Measurements from ENCODE around the gene FIGN.

FIGN gene

GRCh38 chr2:163736433-163737189 is 803 bp upstream of the FIGN start:
- DNase-seq, result no peak

DNA sequence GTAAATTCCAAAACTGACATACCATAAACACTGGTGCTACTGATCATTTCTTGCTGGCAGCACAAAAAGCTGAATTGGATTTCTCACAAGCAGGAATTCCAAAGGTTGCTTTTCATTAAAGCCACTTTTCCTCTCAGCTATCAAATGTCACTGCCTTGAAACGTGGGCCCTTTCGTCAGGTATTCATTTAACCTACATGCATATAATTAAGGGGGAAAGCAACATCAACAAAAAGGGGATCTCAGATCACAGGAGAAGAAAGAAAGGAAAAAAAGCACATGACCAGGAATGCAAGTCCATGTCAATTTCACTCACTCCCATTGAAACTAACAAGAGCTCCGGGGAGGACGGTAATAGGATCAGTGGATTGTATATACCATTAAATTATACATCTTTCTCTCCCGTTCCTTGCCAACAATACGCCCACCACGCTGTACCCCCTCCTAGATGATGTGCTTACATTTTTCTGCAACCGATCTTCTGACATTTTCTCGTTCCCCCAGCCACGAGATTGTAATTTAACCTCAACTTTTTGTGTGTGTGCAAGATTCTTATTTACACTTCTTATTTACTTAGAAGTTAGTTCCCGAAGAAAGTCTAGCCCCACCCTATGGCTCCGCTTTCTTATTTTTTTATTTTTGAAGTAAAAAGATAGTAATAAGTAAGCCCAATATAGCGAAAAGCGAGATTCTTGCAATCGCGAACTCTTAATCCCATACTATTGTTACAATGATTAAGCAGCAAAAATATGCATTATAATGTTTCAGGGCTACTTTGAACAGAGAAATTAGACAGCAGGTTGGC is 725 bp downstream of the FIGN start:
- no peak for DNase-seq

DNA sequence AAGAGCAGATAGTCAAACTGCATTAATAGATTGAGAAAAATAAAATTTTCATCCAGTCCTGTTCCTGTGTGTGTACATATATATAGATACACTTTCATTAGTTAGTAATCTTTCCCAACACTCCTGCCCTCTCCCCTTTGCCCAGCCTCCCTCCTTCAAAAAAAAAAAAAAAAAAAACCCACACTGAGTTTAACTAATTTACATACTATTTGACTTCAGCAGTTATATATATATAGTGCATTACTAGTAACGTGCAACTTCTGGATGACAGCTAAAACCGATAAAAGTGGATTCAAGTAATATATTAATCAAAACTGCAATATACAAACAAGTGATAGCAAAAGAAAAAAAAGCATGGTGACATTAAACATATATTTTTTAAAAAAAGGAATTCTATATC is 1.4 kb downstream of the FIGN start:
- no peak for DNase-seq

DNA sequence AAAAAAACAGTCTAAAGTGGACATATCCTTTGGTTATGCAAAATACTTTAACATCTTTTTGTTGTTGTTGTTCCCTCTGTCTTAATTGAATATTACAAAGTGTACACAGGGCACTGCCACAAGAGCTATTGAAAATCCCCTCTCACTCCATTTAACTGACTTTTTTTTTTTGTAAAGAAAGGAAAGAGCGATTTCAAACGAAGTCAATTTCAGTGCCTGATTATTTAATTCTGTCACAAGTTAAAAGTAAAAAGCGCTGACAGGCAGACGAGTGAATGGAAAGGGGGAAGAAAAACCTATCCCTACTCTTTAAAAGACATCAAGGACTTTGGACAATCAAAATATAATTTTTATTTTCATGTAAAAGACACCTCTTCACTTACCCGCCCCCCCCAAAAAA is 1.9 kb downstream of the FIGN start:
- DNase-seq, result no peak

DNA sequence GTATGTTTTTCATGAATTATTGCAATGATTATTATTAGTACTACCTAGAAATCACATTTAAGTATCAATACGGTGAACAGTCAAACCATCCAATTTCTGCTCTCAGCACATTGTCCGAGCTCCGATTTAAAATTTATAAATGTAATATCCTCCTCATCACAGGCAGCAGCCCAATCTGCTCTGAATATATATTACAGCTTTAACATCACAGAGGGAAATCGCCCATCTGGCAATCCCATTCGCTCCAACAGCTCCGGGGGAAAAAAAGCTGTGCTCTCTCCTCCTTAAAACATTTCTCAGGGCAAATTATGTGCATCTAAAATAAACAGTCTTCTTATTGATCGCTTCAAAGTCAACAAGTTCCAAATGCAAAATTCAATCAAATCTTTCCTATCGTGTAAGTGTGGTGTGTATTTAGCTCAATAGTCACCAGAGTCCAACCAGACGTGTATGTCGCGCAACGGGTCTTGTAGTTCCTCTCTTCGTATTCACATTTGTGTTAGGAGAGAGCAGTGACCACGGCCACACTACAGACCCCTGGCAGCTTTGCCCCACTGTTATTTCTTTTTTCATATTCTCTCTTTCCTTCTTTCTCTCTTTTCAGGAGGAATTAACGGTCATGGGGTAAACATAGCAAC is 2.4 kb downstream of the FIGN start:
- DNase-seq, result no peak

DNA sequence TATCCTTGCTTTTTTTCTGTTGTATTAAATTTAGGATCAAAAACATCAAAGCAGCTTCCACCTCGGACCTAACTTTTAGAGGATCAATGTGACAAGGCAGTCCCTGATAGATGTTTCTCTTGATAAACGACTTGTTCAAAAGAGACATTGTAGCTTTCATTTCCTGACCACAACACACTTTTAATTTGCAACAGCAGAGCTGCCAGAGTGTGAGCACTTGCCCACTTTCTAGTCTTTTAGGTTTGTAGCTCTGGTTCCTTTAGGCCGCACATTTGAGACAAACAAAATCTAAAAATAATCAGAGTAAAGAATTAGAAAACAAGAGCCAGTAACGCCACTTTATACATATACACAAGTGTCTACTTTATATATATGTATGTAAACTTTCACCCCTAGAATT is 3.1 kb downstream of the FIGN start:
- DNase-seq, result no peak

DNA sequence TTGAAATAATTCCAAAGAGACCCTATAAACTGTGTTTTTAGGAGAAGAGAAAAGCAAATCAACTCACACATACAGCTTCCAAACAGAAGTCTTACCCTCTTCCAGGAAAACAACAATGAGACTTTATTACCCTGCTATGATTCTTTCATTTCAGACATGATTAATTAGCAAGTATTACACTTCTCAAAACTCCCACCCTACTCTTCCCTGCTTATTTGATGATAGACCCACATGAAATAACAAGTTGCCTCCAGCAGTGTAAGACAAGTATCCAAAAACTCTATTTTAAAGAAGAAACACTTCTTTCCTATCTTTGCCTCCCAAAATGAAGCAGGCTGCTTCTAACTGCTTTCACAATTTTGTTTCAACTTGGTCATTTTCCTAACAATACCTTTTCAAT is 4.1 kb downstream of the FIGN start:
- no peak for DNase-seq

DNA sequence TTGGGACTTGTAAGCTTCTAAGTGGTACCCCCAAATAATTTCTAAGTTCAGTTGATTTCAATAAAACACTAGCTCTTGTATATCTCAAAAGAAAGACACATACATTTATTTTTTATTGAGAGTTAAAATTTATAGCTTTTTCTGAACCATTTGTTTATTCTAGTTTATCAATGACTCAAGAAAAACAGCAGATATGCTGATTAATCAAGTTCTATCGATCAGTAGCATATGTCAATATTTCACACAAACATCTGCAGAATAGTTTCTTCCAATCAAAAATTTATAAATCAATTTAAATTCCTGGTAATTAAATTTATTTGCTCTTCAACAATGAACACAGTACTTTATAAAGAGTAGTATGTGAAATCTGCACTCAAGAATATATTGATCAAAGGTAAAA is 5.3 kb downstream of the FIGN start:
- DNase-seq, result no peak

- DNase-seq, result no peak
Observed at GRCh38 chr2:163729636-163730273, 6.1 kb downstream of the FIGN start.

DNA sequence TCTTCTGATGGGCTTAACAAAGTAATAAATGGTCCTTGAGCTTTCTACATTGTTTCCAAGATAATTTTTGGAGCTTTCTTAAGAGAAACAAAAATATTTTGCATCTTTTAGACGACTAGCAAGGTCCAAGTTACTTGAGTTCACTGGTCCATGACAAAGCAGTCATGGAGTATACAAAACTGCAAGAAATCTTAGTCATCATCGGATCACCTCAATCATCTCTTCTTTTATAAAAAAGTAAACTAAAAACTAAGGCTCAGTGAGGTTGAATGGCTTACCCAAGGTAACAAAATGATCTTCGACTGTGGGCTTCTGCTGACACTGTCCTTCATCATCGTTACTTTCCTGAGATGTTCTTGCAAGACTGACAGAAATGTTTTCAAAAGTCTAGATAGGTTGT is 11.9 kb downstream of the FIGN start:
- no peak for DNase-seq

GRCh38 chr2:163723348-163723747 is 12.5 kb downstream of the FIGN start:
- no peak for DNase-seq

DNA sequence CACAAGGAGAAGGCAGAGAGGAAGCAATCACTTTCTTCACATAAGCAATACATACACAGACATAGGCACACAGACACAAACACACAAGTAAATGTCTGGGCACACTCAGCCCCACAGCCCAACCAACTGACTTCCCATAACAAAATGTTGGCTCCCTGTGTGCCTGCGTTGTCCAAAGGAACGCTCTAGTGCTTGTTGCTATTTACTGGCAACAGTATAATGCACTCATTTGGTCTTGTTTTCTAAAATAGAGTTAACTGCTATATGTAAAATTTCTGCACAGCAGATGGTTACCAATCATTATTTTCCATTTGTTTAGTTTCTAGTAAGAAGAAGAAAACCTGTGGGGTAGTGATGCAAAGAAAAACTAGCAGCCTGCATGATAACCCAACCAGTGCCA is 16.5 kb downstream of the FIGN start:
- DNase-seq, result no peak

DNA sequence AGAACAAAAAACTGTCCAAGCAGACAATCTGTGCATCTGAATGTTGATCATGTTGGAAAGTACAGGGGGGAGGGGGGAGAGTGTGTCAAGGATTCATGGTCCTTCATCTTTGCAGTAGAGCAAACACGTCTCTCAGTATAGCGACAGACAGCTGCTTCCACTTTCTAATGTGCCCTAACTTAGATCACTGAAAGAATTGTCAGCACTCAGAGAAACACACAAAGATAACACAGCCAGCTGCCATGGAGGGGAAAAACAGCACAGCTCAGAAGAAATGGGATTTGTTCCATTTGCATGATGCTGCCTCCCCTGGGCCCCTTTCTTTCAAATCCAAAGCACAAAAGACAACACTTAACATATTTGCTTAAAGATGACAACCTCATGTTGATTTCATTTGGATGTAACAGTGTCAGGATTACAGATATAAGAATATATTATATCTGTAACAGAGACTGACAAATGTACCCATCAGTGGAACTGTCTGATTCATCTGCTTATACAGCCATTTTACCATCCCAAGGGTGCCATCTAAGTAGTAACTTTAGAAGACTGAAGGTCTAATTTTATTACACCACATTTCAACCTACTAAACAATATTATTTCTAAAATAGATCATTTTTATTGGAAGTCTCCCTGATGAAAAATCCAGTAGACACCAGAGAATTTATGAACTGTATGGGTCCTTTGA is 17.7 kb downstream of the FIGN start:
- no peak for DNase-seq

DNA sequence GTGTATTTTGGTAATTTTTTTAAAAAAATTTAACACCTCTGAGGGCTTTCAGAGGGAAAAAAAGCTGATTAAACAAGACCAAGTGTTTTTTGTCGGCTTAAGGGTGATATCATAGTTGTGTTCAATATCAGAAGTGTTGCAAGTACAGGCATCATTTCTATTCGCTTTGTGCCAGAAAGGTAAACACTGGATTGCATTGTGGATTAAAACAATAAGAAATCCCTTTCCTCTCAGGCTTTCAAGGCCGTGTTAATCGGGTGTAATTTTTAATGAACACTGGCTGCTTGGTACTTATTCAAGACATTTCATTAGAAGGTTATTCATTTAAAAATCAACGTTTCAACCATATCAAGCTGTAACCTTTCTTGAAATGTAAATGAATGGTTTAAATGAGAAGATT is 18.3 kb downstream of the FIGN start:
- no peak for DNase-seq

DNA sequence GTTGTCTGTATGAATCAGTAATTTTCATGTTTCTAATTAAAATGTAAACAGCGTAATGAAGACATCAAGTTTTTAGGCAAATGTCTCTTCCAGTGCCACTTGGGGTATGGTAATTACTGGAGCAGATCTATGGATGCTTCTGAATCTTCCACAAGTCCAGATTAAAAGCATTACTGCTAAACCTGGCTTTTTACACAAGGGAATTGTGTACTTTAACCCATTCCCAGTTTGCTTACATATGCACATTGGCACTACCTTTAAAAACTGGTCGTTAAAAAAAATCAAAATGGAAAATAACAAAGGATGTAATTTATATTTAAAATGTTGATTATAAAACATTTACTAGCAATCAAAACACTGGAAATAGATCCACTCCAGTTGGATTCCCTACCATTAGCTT is 19.7 kb downstream of the FIGN start:
- DNase-seq, result no peak

GRCh38 chr2:163715668-163716067 is 20.1 kb downstream of the FIGN start:
- no peak for DNase-seq

DNA sequence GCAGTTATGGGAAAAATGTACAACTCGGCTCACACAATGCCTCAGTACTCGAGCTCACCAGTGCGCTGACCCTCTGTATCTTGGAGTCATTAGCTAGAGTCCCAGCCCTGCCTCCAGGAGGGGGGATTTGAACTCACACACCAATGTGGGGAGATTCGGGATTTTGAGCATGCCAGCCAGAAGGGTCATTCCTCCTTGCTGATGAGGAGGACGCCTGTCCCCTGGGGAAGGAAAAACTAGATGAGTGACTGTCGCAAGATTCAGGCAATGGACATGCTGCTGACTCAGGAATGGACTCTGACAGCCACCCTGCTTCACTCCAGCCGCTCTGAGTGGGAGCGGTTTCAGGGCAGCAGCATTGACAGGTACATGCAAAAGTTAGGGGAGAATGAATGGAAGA is 20.6 kb downstream of the FIGN start:
- DNase-seq, result no peak

DNA sequence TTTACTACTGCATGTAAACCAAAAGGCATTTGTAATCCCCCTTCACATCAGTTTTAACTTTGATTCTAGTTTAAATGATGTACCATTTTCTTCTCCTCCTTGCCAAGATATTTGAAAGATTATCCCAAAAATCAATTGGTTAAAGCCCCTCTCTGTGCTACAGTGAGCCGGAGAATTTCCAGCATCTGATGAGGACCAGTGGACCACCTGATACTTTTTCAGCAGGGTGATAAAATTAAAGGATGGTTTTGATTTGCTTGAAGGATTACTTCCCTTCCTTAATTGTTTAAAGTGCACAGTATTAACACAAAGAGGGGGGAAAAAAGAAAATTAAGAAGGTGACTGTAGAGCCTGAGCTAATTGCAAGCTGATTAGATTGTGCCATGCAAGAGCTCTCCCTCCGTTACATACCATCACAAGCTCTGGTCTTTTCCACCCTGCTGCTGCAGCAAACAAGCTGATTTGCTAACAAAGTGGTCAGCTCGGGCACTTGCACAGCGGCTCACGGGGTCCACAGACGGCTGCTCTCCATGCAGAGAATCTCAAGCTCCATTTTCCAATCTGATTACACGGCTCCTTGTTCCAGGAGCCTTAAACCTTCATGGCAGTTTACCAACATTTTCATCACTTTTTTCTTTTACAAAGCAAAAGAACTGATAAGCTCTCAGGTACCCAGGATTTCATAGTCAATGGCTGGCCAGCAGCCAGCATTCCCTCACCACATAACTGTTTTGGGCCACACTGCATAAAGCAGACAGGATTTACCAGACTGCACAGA is 22.1 kb downstream of the FIGN start:
- DNase-seq, result no peak

- no peak for DNase-seq
Observed at GRCh38 chr2:163711699-163712098, 24.1 kb downstream of the FIGN start.

DNA sequence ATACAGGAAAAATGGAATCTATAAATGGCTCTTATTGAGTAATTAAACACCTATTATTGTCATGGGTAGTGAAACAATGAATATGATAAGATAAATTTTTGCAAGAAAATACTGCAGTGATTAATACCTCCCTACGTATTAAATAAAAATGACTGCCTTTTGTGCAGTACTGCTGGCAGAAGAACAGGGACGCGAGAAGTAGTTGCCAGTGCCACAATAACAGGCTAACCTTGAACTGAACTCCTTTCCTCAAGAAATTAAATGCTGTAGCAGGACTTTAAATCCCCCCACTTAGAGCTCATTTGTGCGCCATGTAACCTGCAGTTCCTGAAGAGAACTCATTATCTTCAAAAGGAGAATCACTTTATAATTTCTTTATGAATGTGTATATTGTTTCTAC is 24.6 kb downstream of the FIGN start:
- no peak for DNase-seq

DNA sequence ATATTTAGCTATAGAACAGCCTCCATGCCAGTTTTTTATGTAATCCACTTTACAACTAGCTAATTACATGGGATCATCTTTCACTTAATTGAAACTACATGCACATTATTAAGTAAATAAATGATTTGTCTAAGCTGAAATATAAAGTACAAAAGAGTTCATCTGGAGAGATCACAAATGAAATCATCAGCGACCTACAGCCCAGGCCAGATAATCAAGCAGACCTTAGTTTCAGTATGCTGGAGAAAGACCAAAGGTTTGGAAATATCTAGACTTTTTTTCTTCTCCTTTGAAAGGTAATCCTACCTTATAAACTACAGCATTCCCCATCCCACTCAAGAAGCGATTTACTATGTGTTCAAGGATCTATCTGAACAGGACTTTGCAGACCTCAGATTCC is 26.5 kb downstream of the FIGN start:
- DNase-seq, result no peak

- no peak for DNase-seq
Observed at GRCh38 chr2:163708265-163708664, 27.5 kb downstream of the FIGN start.

All from AML-193 (cell line).